ENCODE results near the gene PIK3R3. TPM values are rescaled to one million over a fixed set of nuclear protein-coding genes. Genes with fewer than 3 reads are reported as not detected.

The PIK3R3 gene
- total RNA-seq, 4 donors from 2014 or later: 21.9 to 123 (median 39.2) TPM

GRCh38 chr1:46081206-46081605, 51.2 kb downstream of the PIK3R3 start:
- DNase-seq (ENCODE audit: low spot score): no peak
- no peak for TF ChIP-seq CTCF (IDR thresholded peaks at IDR 0.05)
- ATAC-seq (ENCODE audit: low FRiP score): no peak

DNA sequence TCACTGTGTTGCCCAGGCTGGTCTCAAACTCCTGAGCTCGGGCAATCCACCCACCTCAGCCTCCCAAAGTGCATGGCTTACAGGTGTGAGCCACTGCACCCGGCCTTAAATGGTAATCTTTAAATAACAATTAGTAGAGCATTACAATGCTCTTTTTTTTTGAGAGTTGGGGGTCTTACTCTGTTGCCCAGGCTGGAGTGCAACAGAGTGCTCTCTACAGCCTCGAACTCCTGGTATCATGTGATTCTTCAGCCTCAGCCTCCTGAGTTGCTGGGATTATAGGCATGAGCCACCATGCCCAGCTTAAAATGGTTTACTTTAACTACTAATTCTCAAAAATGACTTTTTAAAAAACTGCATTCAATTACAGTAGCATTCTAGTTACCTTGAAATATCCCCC, 52.2 kb downstream of the PIK3R3 start:
- no peak for DNase-seq (ENCODE audit: low spot score)

DNA sequence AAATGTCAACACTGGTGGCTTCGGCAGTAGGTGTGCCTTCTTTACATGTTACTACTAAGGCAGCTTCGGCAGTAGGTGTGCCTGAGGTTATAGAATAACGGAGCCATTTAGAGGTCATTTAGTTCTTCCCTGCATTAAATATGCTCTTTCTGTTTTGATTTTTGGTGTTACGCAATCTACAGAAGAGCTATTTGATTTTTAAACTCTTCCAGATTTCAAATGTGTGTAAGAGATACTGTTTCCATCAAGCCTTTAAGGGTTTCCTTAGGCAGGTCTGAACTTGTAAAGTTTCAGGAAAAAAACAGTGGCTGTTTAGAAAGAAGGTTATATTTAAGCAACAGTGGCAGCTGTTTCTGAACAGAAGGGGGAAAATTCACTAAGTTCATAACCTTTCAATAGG, 54.8 kb downstream of the PIK3R3 start:
- DNase-seq (ENCODE audit: low spot score) (no peak), ATAC-seq (ENCODE audit: low FRiP score) (no peak)
- TF ChIP-seq CTCF (IDR thresholded peaks at IDR 0.05): no peak

More for the DNA sequence above, 52.2 kb downstream of the PIK3R3 start:
- no peak for ATAC-seq (ENCODE audit: low FRiP score)
- TF ChIP-seq CTCF (IDR thresholded peaks at IDR 0.05): no peak

- DNase-seq (ENCODE audit: low spot score): no peak
- ATAC-seq (ENCODE audit: low FRiP score): no peak
- no peak for TF ChIP-seq CTCF (IDR thresholded peaks at IDR 0.05)
Measured at GRCh38 chr1:46076343-46076742, 56.1 kb downstream of the PIK3R3 start.

DNA sequence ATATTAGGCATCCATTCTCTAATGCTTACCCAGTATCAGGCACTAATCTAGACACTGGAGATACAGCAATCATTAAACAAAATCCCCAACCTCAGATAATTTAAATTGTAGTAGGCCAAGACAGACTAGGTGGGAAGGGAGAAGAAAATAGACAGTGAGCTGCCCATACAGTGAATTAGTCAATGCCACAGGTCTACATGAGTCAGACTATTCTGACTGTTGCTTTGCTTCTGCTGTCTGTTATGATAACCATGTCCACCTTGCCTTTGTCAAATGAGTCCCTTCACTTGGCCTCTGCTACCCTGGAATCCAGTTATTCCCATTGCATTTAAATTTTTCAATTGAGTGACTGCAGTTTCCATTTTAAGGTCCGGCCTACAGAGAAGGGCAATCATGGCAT, 59.5 kb downstream of the PIK3R3 start:
- no peak for TF ChIP-seq CTCF (IDR thresholded peaks at IDR 0.05)
- no peak for ATAC-seq (ENCODE audit: low FRiP score)
- DNase-seq (ENCODE audit: low spot score): no peak

GRCh38 chr1:46070164-46070814, 62.1 kb downstream of the PIK3R3 start:
- TF ChIP-seq CTCF (IDR thresholded peaks at IDR 0.05): no peak
- no peak for ATAC-seq (ENCODE audit: low FRiP score)

DNA sequence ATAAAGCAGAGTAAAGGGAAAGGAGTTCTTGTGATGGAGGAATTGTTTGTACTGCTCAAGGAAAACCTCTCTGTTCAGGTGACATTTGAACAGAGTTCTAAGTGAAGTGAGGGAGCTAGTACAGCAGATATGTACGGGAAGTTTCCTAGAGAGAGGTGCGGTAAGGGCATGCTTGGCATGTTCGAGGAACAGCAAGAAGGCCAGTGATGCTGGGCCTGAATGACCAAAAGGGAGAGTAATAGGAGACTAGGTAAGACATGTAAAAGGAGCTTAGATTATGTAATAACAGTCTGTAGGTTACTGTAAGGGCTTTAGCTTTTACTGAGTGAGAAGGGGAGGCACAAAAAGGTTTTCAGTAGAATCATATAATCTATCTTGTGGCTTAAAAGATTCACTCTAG, 63.9 kb downstream of the PIK3R3 start:
- TF ChIP-seq CTCF (IDR thresholded peaks at IDR 0.05): no peak
- ATAC-seq (ENCODE audit: low FRiP score) (no peak), DNase-seq (ENCODE audit: low spot score) (no peak)

More at GRCh38 chr1:46070164-46070814, 62.1 kb downstream of the PIK3R3 start:
- no peak for DNase-seq (ENCODE audit: low spot score)

All from omental fat pad (tissue), 4 donors.